Glomerular endothelial cell (primary cell): ENCODE results near the gene NR5A2. TPM values are rescaled to one million over a fixed set of nuclear protein-coding genes. Genes with fewer than 3 reads are reported as not detected.
"Not testable (repeated sequence)": the region's sequence is repeated elsewhere in the genome, so short reads cannot be mapped to it uniquely, and the experiment has no call there.

Experiments
- DNase-seq: peaks from one replicate; pipeline ENCODE4 v3.0.0-alpha.2; 2011; ENCODE audit warnings: low read depth, low spot score; ENCODE audit errors: extremely low read depth
- total RNA-seq: library from RNA; depleted of rRNA; stranded (reverse); fragments of >200 nt; gene quantifications from 2 replicates; pipeline ENCODE4 v1.2.3, GENCODE V29; 2015

The NR5A2 gene
- total RNA-seq, 1 donor from 2014 or later: 18.1 TPM

DNA sequence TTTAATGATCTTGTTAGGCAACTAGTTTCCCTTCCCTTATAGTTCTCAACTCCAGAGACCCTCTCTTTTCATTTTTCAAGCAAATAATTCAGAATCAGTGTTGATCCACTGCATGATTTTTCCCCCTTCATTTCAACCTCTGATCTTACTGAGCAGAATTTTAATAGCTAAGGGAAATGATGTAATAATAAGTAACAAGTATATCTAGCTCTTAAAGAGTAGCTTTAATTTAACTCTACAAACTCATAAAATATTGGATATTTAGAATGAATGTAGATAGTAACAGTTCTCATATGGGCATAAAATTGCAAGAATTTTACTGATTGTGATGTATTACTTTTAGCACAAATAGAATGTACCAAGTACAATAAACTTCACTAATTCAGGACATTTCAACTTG lies 130.2 kb downstream of the NR5A2 start:
- no peak for DNase-seq

DNA sequence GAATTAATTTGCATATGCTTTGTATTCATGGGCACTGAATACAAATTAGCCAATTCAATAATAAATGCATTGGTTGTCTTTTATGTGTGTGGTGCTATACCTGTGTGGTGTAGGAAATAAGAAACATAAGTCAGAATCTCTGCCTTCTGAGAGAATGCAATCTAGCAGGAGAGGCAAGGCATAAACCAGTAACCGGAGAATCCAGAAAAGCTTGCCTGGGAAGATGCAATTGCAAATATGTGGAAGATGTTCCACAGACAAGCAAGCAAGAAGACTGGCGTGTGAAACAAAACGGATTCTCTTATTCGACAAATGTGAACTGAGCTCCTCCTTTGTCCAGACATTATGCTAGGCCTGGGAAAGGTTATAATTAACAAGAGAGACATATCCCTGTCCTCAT lies 134.3 kb downstream of the NR5A2 start:
- DNase-seq: no peak

DNA sequence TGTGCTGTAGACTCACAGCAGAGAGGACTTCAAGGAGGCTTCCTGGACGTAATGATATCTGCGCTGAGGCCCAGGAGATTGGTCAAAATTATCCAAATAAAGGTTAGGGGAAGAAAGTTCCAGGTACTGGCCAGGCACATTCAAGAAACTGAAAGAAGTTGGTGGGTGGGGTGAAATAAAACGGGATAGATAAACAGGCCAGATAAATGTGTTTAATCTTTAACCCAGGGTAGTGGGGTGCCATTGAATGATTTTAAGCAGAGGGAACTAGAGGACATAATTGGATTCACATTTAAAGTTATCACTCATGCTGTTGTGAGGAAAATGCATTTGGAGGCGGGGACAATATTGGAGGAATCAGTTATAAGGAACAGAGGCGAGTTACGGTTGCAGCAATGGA lies 134.7 kb downstream of the NR5A2 start:
- no peak for DNase-seq

DNA sequence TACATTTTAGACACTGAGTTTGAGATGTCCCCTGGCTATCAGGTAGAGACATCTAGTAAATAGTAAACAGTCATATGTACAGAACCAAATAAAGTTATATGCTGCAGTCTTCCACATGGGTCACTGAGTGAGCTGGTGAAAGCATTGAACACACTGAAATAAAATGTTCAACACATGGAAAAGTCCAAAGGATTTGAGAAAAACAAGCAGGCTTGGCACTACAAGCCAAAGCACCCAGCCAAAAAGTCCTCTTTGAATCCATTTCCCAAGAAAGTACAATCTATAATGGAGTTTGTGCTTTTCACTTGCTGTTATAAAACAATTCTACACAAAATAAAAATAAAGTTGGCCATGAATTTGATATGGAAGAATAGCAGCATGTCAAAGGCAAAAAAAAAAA lies 135.4 kb downstream of the NR5A2 start:
- DNase-seq: no peak

DNA sequence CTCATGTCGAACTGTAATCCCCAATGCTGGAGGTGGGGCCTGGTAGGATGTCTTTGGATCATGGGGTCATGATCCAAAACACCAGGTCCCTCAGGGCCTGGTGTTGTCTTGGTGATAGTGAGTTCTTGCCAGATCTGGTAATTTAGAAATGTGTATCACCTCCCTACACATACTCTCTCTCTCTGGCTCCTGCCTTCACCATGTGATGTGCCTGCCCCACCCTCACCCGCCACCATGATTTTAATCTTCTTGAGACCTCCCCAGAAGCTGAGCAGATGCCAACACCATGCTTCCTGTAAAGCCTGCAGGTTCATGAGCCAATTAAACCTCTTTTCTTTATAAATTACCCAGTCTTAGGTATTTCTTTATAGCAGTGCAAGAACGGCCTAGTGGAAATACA lies 136.4 kb downstream of the NR5A2 start:
- no peak for DNase-seq

DNA sequence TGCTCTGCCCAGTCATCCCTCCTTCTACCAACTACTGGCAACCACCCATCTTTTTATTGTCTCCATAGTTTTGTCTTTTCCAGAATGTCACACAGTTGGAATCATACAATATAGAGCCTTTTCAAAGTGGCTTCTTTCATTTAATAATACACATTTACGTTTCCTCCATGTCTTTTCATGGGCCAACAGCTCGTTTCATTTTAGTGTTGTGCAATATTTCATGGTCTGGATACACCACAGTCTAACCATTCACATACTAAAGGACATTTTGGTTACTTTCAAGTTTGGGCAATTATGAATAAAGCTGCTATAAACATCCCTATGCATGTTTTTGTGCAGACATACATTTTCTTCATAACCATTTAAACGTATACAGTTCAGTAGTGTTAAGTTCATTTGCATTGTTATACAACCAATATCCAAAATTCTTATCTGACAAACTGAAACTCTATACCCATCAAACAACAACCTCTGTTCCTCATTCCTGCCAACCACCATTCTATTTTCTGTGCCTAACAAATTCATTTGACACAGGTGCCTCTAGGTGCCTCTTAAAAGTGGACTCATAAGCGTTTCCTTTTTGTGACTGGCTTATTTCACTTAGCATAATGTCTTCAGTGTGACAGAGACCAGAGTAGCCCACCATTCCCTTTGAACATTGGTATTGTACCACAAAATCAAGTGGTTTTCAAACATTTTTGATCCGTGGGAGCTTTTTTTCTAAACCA lies 138.1 kb downstream of the NR5A2 start:
- no peak for DNase-seq

DNA sequence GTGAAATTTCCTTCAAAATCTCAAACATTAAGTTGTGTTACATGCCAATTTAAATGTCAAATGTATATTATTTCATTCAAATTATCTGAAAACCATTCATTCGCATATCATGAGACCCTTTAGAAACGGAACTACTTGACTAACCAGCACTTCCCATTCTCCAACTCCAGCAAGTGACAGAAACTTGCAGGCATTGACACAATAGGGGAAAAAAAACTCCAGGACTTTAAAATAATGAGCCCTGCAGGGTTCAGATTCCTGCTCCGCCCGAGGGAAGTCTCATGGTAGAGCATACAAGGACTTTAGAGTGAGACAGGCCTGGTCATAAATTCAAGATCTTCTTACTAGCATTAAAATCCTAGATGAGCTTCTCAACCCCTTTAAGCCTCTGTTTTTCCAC lies 138.9 kb downstream of the NR5A2 start:
- DNase-seq: no peak

DNA sequence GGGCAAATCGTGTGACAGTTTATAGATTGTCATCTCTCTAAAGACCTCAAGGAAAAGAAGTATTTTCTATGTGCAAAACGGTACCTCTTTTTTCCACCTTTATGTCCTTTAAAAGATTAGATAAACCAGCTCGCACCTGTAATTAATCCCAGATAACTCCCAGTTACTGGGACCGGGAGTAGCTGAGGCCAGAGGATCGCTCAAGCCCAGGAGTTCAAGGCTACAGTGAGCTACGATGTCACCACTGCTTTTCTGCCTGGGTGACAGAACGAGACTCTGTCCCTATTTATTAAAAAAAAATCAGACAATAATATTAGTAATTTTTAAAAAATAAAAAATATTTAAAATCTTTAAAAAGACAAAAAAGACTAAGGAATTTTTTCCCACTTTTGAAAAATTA lies 141.4 kb downstream of the NR5A2 start:
- DNase-seq: no peak

DNA sequence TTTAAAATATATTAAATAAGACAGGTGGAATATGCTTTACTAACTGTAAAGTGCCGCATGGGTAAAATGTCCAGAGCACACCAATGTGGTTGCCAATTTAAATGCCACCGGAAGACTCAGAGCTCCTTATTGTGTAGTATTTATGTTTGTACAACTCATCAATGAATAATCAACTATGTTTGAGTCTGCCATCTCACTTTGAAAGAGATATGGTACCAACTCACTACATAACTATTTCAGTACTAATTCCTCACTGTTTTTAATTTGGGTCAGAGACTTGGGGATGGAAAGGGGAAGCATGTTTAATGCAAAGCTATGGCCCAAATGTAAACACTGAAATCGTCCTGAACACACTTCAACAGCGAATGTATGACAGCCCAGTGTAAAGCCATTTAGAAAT lies 144.8 kb downstream of the NR5A2 start:
- no peak for DNase-seq

DNA sequence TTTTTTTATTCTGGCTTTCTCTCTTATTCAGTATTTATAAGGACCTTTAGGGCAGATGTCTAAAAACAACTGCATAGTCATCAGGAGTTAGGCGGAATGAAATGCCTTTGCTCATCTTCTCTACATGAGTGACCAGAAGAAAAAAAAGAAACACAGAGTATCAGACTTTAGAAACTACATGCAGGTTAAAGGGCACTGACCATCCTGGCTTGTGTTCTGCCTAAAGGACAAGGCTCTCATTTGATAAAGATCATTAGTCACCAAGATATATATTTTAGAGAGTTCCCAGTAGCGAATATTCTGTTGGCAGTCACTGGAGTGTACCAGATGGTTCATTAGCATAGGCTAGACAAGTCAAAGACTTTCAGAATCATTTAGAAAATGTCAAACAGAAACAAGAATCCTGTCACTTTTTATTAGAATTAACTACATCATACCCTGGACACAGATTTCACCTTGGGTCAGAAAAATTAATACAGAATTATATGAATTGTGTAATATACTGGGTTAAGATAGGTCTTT lies 145.6 kb downstream of the NR5A2 start:
- DNase-seq: no peak

DNA sequence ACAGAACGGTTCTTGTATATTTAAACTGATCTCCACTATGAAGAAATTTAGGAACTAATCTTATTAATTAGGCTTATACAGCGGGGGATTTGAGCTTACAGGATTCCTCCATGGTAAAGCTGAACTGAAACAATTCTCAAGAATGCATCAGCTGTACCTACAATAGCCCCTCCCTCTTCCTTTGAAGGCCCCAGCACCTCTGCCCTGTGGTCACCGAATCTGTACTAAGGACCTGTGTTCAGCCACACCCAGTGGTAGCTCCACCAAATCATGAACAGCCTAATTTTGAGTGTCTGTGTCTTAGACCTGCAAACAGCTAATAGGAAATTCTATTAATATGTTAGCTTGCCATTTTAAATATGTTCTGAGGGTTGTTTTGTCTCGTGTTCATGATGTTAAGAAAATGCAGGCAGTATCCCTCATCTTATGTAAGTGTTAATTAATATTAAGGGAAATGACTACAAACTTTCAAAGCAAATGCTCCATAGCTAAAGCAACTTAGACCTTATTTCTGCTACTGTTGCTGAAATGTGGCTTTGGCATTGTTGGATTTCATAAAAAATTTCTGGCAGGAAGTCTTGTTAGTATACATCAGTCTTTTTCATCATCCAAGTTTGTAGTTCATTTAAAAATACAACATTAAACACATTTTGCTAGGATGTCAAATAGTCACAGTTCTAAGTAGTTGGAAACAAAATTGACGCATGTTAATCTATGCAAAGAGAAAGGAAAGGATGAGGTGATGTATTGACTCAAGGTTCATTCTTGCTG lies 147.2 kb downstream of the NR5A2 start:
- no peak for DNase-seq

DNA sequence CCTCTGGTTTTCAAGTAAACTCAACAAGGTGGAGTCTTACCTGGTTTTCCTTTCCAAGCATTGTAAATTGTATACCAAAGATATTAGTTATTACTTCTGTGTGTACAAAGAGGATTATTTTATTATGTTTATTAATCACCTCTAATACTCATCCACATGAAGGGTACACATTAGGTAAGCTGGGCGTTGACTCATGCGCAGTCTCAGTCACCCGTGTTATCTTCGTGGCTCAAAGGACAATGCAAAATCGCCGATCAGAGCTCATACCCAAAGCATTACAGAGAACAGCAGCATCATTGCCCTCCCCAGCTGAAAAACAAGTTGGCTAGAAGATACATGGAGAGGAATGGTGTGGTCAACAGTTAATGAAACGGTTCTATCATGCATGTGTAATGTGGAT lies 148.7 kb downstream of the NR5A2 start:
- no peak for DNase-seq

DNA sequence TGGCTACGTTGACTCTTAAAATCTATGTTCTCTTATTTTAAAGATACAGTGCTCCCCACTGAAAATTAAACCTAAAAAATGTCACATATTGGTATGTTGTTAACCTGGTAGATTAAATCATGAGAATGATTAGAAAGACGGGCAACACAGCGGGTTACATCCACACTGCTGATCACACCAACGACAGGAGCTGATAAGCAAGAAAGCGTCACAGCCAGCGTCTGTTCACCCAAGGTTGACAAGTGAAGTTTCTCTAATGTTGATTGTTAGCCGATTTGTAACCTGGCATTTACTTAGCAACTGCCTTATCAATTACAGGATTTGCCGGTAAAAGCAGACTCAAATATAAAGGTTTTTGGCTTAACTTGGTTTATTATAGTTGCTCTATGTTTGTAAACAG lies 149.3 kb downstream of the NR5A2 start:
- DNase-seq: no peak

DNA sequence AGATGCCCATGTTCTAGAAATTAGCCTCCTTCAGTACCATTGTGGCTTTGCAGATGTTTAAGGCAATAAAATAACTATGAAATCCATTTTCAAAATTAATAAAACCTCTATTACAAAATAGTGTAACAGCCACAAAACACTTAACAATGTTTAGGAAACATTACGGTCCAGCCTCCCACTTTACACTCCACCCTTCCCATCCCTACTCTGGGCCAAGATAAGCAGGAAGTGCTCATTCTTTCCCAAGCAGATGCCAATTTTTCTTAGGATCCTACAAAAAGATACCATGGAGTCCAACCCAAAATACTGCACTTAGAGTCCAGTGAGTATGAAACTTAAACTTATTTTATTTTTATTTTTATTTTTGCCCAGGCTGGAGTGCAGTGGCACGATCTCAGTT lies 150.8 kb downstream of the NR5A2 start:
- DNase-seq: no peak

DNA sequence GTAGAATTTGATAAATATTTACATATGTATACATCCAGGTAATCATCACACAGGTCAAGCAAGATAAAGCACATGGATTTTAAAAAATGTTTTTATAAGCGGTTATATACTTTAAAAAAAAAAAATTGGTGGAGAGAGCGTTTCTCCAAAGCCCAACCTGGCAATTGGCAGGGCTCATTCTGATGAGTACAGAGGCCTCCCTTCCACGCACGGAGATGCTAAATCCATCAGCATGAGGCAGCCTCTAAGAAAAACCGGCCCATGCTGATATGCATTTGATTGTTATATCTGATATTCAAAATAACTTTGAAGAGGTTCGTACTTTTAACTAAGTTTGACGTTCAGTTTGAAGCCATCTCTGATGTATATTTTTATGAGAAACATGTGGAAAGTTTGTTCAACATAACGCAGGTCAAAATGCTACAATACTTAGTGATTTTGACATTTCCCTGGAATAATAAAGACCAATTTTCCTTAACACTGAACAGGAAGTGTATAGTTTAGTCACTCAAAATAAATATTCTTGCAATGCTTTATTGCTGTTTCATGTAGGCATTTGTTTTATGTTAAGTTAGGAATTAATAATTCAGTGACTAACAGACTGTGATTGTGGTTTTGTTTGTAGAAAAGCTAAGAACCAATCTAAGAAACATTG lies 151.7 kb downstream of the NR5A2 start:
- peak; percentile 25 for DNase-seq

DNA sequence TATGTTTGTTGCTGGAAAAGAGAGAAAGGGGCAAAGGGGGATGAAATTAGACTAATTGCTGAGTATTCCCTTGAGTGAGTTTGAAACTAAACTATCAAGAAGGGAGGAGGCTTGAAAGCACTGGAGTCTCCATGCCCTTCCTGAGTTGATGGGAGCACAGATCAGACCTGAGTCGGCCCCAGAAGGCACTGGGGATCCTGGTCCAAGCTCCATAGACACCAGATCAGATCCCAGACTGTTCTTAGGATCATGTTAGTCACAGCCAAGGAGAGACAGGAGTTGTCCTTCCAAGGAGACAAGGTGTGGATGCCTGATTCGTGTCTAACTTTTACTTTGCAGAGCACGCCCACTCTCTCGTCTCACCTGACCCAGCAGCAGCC lies 152.3 kb downstream of the NR5A2 start:
- DNase-seq: no peak

DNA sequence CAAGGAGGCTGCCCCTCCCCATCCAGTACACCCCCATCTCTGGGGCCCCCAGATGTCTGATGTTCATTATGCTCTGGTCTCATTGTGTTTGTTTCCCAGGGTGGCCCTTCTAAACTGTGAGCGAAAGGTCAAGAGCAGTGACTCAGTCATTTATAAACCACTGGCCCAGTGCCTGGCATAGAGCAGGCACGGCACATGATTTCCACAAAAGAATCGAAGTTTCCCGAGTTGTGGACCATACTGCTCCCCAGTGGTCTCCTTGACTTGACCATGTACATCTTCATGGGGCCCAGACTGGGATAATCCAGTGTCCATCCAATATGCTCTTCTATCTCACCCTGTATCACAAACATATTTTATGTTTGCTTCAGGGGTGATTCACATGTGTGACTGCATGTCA lies 153.3 kb downstream of the NR5A2 start:
- peak; percentile 39 for DNase-seq

DNA sequence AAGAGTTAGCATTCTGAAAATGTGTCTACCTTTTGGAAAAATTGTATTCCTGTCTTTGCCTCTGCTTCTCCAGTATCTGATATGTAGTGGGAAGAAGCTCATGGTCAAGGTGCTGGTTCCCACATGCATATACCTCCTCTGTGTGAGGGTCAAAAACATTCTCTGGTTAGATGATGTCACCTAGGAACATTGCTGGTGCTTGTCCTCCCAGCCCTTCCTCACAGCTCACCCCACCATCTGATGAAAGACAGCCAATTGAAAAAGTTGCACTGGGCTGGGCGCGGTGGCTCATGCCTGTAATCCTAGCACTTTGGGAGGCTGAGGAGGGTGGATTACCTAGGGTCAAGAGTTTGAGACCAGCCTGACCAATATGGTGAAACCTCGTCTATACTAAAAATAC lies 154.4 kb downstream of the NR5A2 start:
- DNase-seq: no peak

DNA sequence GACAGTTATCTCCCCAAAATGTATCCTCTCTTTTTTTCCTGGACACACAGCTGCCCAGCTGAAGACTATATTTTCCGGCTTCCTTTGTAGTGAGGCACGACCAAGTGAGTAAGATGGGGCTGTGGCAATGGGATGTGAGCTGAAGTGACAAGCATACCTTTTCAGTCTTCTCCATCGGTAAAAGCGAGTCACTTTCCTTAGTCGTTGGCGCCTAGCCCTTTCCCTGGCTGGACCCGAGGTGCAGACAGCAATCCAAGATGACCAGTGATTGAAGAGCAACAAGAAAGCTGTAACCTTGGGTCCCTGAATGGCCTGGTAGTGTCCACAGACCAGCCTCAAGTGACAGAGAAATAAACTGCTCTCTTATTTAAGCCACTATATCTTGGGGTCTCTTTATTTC lies 155.2 kb downstream of the NR5A2 start:
- DNase-seq: no peak

DNA sequence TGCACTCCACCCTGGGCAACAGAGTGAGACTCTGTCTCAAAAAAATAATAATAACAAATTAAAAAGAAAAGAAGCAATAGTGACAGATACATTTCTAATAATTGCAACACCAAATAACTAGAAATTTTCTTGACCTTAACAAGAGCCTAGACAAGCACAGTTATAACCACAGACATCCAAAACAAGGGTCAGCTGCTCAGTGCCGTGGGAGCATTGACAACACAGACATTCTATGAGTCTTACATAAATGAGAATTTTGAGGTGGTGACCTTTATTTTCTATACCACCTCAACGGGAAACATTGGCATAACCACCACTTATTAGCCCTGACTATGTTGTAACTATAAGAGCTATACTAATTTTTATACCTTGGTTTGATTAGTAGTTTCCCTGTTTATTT lies 156.1 kb downstream of the NR5A2 start:
- DNase-seq: no peak

DNA sequence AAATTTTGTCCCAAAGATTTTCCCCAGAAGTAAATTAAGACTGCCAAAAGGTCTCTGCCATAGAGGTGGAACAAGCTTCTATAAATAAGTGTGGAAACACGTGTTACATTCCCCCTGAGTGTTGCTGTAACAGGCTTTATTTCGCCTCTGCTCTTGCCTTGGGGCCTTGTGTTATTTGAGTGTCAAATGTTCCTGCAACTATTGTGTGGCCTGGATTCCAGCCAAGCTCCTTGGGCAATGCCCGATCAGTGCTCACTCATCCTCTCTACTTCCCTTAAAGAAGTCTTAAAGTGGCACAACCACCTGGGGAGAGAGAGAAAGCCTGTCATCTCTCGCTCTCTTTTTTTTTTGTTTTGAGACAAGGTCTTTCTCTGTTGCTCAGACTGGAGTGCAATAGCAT lies 156.7 kb downstream of the NR5A2 start:
- DNase-seq: peak; percentile 27

DNA sequence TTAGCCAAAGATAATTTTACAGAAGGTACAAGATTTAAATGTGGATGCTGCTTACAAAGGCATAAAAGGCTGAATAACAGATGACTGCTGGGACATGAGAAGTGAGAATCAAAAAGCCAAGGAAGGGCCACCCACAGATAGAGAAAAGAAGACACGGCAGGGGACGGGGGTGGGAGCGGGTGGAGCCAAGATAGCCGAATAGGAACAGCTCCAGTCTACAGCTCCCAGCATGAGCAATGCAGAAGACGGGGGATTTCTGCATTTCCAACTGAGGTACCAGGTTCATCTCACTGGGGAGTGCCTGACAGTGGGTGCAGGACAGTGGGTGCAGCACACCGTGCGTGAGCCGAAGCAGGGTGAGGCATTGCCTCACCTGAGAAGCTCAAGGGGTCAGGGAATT lies 157.7 kb downstream of the NR5A2 start:
- not testable (repeated sequence) for DNase-seq
